Superior temporal gyrus (tissue), 1 donor: ENCODE data around the gene STX10.
A peak's percentile ranks its signal among the peaks of the same experiment; 100 is the strongest.

Experiments
- DNase-seq: peaks from one replicate; pipeline ENCODE4 v3.0.0-alpha.2; 2016; ENCODE audit errors: extremely low spot score

STX10 gene

GRCh38 chr19:13139633-13140311 is 10.4 kb downstream of the STX10 start:
- no peak for DNase-seq

- no peak for DNase-seq
These were observed 11.3 kb downstream of the STX10 start for GRCh38 chr19:13138916-13139198.

- DNase-seq: no peak
These were observed 11.8 kb downstream of the STX10 start for GRCh38 chr19:13138171-13138915.

- DNase-seq: no peak
These were observed 12.8 kb downstream of the STX10 start for GRCh38 chr19:13137290-13137794.

GRCh38 chr19:13135068-13136062 is 14.8 kb downstream of the STX10 start:
- DNase-seq: peak; percentile 12

- DNase-seq: peak; percentile 5
These were observed 15.5 kb downstream of the STX10 start for GRCh38 chr19:13134626-13135025.

- DNase-seq: peak; percentile 85
These were observed 16.8 kb downstream of the STX10 start for GRCh38 chr19:13133241-13133870.

- DNase-seq: no peak
These were observed 17.5 kb downstream of the STX10 start for GRCh38 chr19:13132471-13133180.

- DNase-seq: no peak
These were observed 19.2 kb downstream of the STX10 start for GRCh38 chr19:13130886-13131490.

GRCh38 chr19:13129384-13129783 is 20.8 kb downstream of the STX10 start:
- DNase-seq: no peak

- no peak for DNase-seq
These were observed 21.6 kb downstream of the STX10 start for GRCh38 chr19:13128583-13128982.

GRCh38 chr19:13127811-13128575 is 22.2 kb downstream of the STX10 start:
- DNase-seq: no peak

GRCh38 chr19:13127051-13127450 is 23.1 kb downstream of the STX10 start:
- no peak for DNase-seq

- DNase-seq: no peak
These were observed 26.9 kb downstream of the STX10 start for GRCh38 chr19:13122980-13123957.

GRCh38 chr19:13122275-13122878 is 27.8 kb downstream of the STX10 start:
- DNase-seq: peak; percentile 5

- DNase-seq: peak; percentile 4
These were observed 28.5 kb downstream of the STX10 start for GRCh38 chr19:13121551-13122274.

- peak; percentile 3 for DNase-seq
These were observed 29.4 kb downstream of the STX10 start for GRCh38 chr19:13120817-13121216.
